Mucosa of rectum (tissue), 2 donors: Measurements from ENCODE around the gene GAPDH.

Experiments
- H3K27ac ChIP-seq, 2 donors: one replicate each; pipeline ENCODE4 v1.7.0; 2013; ENCODE audit warnings: inconsistent platforms in 2 of 2, low read depth in 2 of 2, low read length in 2 of 2
- H3K27me3 ChIP-seq, 2 donors: one replicate each; pipeline ENCODE4 v1.7.0; 2013; ENCODE audit warnings: low read length in 2 of 2; ENCODE audit not compliant: control insufficient read depth in 2 of 2, insufficient read depth in 2 of 2
- H3K36me3 ChIP-seq, 2 donors: one replicate each; pipeline ENCODE4 v1.7.0; 2013; ENCODE audit warnings: low read length in 2 of 2; ENCODE audit not compliant: control insufficient read depth in 2 of 2, insufficient read depth in 2 of 2
- H3K4me1 ChIP-seq, 2 donors: one replicate each; pipeline ENCODE4 v1.7.0; 2013; ENCODE audit warnings: low read length in 2 of 2, mild to moderate bottlenecking in 1 of 2; ENCODE audit not compliant: control insufficient read depth in 2 of 2, insufficient read depth in 2 of 2
- H3K4me3 ChIP-seq, 2 donors: one replicate each; pipeline ENCODE4 v1.7.0; 2013; ENCODE audit warnings: low read length in 2 of 2
- H3K9ac ChIP-seq, 2 donors: one replicate each; pipeline ENCODE4 v1.7.0; 2013; ENCODE audit warnings: low read length in 2 of 2, low read depth in 1 of 2, mild to moderate bottlenecking in 1 of 2
- H3K9me3 ChIP-seq, 2 donors: one replicate each; pipeline ENCODE4 v1.7.0; 2013; ENCODE audit warnings: low read length in 2 of 2; ENCODE audit not compliant: control insufficient read depth in 2 of 2
- donor health status: healthy.
- donor health status: Normal muscosa, but diverticular disease.

The GAPDH gene

DNA sequence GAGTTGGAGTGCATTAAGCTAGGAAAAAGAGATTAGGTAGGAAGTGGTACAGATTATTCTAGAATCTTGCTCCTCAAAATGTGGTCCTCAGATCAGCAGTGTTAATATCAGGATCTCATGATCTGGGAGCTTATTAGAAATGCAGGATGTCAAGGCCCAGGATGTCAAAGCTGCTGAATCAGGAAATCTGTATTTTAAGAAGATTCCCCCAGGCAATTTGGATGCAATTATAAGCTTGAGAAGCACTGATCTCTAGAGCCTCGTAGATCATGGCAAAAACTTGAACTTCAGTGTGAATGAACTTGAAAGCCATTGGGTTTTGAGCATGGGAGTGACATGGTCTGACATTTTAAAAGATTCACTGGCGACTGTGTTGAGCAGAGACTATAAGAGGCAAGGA is 33.9 kb upstream of the GAPDH start:
- Histone ChIP-seq H3K27ac (no peak overlapping the region), H3K4me3 (no peak overlapping the region), H3K36me3 (peaks cover 17 to 31% of the 10 kb centered on the region in 2 donors), H3K9ac (no peak overlapping the region), H3K9me3 (no peaks in the 10 kb centered on the region), H3K27me3 (no peaks in the 10 kb centered on the region), H3K4me1 (peaks cover 1 to 2% of the 10 kb centered on the region in 2 donors)

DNA sequence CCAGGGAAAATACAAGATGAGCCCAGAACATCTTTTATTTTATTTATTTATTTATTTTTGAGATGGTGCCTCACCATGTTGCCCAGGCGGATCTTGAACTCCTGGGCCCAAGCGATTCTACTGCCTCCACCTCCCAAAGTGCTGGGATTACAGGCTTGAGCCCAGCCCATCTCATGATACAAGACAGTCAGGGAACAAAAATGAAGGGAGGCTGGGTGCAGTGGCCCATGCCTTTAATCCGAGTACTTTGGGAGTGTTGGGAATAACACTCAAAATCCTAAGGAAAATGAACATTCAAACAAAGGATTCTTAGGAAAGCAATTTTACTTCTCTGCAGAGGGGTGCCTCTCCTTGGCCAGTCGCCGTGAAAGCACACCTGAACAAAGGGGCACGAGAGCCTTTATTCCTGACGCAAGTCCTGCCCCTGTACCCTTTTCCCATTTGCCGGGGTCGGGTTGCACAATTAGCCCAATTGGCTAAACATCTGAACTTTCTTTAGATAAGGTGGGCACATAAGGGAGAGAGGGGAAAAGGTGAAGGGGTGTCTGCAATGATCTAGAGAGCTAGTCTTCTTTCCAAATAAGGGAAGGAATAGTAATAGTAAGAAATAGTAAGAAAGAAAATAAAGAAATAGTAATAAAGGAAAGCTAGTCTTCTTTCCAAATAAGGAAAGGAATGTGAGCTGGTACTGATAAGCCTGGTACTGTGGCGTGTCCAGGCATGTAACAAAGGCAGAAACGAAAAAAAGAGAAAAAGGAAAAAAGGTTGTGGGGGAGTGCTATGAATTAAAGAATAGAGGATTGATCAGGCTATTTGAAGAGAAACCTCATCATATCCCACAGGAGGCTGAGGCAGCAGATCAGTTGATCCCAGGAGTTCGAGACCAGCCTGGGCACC is 27.0 kb upstream of the GAPDH start:
- H3K36me3 ChIP-seq: peaks cover 18 to 30% of the 10 kb centered on the region in 2 donors
- no peaks in the 10 kb centered on the region for H3K9me3 ChIP-seq
- H3K27me3 ChIP-seq: no peaks in the 10 kb centered on the region
- no peak overlapping the region for H3K9ac ChIP-seq
- no peaks in the 10 kb centered on the region for H3K4me1 ChIP-seq
- no peak overlapping the region for H3K27ac ChIP-seq
- no peak overlapping the region for H3K4me3 ChIP-seq

DNA sequence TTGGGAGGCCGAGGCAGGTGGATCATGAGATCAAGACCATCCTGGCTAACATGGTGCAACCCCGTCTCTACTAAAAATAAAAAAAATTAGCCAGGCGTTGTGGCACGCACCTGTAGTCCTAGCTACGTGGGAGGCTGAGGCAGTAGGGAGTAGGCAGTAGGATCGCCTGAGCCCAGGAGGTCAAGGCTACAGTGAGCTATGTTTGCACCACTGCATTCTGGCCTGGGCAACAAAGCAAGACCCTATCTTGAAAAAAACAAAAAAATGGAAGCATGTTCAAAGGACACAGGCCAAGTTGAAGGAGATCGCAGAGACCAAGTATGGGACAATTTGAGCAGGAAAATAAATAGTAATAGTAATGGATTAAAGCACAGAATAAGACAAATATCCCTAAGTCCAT is 26.2 kb upstream of the GAPDH start:
- peaks cover 22 to 38% of the 10 kb centered on the region in 2 donors for H3K36me3 ChIP-seq
- H3K4me3 ChIP-seq: no peak overlapping the region
- H3K27me3 ChIP-seq: no peaks in the 10 kb centered on the region
- no peaks in the 10 kb centered on the region for H3K9me3 ChIP-seq
- no peak overlapping the region for H3K9ac ChIP-seq
- H3K27ac ChIP-seq: no peak overlapping the region
- no peaks in the 10 kb centered on the region for H3K4me1 ChIP-seq

DNA sequence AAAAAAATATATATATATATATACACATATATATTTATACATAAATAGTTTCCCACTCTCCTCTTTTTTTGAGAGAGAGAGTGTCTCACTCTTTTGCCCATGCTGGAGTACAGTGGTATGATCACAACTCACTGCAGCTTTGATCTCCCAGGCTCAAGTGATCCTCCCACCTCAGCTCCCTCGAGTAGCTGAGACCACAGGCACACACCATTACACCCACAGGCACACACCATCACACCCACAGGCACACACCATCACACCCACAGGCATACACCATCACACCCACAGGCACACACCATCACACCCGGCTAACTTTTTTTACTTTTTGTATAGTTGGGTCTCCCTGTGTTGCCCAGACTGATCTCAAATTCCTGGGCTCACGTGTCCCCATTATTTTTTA is 14.1 kb upstream of the GAPDH start:
- Histone ChIP-seq H3K36me3 (peaks cover 57 to 73% of the 10 kb centered on the region in 2 donors), H3K27me3 (no peaks in the 10 kb centered on the region), H3K4me1 (no peaks in the 10 kb centered on the region)

DNA sequence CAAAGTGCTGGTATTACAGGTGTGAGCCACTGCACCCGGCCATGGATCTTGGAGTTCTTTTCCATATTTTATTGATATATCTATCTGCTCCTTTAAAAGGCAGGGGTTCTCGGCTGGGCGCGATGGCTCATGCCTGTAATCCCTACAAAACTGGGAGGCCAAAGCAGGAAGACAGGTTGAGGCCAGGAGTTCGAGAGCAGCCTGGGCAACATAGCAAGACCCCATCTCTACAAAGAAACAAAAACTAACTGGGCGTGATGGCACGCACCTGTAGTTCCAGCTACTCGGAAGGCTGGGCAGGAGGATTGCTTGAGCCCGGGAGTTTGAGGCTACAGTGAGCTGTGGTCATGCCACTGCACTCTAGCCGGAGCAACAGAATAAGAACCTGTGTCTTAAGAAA is 12.1 kb upstream of the GAPDH start:
- Histone ChIP-seq H3K9me3 (no peaks in the 10 kb centered on the region), H3K36me3 (peaks cover 63 to 79% of the 10 kb centered on the region in 2 donors), H3K4me1 (no peaks in the 10 kb centered on the region), H3K9ac (no peak overlapping the region), H3K4me3 (no peak overlapping the region), H3K27ac (no peak overlapping the region), H3K27me3 (no peaks in the 10 kb centered on the region)

More for the DNA sequence above, 14.1 kb upstream of the GAPDH start:
- H3K9ac ChIP-seq: no peak overlapping the region
- H3K4me3 ChIP-seq: no peak overlapping the region
- H3K27ac ChIP-seq: no peak overlapping the region
- no peaks in the 10 kb centered on the region for H3K9me3 ChIP-seq

DNA sequence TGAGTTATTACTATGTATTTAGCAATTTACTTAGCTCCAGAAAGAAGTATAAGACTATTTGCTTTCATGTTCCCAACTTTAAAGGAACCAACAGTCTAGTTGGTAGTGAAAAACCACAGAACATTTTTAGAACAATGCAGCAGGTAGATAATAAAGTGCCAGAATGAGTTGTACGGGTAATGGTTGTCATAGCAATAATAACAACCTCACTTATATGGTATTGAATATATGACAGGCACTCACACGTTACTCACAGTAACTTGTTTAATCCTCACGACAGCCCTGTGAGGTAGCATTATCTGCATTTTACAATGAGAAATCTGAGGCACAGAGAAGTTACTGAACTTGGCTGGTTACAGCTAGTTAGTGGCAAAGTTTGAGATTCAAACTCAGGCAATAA is 10.6 kb upstream of the GAPDH start:
- Histone ChIP-seq H3K27ac (no peak overlapping the region), H3K4me1 (no peaks in the 10 kb centered on the region), H3K9ac (no peak overlapping the region), H3K9me3 (no peaks in the 10 kb centered on the region), H3K36me3 (peaks cover 69 to 85% of the 10 kb centered on the region in 2 donors), H3K27me3 (no peaks in the 10 kb centered on the region), H3K4me3 (no peak overlapping the region)

DNA sequence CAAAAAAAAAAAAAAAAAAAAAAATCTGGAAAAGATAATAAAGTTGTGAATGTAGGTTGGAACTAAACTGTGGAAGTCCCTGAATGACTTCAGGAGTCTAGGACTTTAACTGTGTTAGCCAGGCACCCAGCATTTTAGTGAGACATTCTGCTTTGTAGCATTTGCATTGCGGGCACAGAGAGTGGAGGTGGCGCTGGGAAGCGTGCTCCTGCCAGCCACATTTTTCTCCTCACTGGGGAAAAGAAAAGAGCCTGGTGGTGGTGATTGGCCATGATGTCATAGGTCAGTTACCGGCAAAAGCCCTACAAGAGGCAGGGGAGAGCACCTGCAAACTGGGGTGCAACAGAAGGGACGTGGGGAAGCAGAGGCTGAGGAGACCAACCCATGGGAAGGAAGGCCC is 9.7 kb upstream of the GAPDH start:
- H3K4me1 ChIP-seq: no peaks in the 10 kb centered on the region
- no peak overlapping the region for H3K4me3 ChIP-seq
- H3K27me3 ChIP-seq: no peaks in the 10 kb centered on the region
- H3K27ac ChIP-seq: no peak overlapping the region
- H3K9ac ChIP-seq: no peak overlapping the region
- no peaks in the 10 kb centered on the region for H3K9me3 ChIP-seq
- peaks cover 77 to 87% of the 10 kb centered on the region in 2 donors for H3K36me3 ChIP-seq

DNA sequence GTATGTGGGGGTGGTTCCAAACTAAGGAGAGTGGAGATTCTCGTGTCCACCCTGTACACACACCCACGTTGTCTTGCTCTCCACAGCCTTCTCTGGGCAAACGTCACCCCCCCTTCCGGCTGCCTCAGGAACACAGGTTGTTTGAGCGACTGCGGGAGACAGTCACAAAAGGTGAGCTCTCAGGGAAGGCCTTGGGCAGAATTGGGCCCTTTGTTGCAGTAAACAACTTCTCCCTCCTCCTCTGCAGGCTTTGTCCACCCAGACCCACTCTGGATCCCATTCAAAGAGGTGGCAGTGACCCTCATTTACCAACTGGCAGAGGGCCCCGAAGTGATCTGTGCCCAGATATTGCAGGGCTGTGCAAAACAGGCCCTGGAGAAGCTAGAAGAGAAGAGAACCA is 8.1 kb upstream of the GAPDH start:
- Histone ChIP-seq H3K9me3 (no peaks in the 10 kb centered on the region), H3K9ac (no peak overlapping the region), H3K4me1 (no peaks in the 10 kb centered on the region), H3K27ac (no peak overlapping the region), H3K4me3 (no peak overlapping the region), H3K36me3 (peaks cover 71 to 92% of the 10 kb centered on the region in 2 donors), H3K27me3 (no peaks in the 10 kb centered on the region)

DNA sequence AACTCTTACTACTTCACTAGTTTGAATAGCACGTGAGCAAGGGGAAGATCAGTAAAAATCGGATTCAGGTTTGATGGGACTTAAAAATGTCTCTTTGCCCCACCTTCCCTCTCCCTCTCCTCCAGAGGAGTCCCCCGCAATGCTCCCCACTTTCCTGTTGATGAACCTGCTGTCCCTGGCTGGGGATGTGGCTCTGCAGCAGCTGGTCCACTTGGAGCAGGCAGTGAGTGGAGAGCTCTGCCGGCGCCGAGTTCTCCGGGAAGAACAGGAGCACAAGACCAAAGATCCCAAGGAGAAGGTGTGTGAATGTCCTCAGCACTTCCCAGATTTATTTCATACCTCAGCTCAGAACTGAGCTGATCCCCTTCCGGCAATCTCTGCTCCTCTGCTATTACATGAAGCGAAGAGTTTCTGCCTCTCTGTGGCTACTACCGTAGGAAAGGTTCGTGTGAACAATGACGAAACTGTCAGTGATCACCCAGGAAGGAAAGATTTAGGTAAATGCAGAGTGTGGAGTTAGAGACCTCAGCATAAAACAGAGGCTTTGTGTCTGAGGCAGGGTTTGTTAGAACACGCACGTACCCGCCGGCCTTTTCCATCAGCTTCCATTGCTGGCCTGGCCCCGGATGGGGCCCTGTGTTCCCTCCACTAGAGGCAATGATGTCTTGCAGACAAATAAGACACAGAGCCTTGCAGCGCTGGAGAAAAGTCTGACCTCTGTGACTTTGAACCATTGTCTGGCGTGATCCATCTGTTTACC is 7.4 kb upstream of the GAPDH start:
- Histone ChIP-seq H3K36me3 (peaks cover 68 to 86% of the 10 kb centered on the region in 2 donors), H3K27ac (no peak overlapping the region), H3K4me1 (peaks cover 0 to 2% of the 10 kb centered on the region in 2 donors)

DNA sequence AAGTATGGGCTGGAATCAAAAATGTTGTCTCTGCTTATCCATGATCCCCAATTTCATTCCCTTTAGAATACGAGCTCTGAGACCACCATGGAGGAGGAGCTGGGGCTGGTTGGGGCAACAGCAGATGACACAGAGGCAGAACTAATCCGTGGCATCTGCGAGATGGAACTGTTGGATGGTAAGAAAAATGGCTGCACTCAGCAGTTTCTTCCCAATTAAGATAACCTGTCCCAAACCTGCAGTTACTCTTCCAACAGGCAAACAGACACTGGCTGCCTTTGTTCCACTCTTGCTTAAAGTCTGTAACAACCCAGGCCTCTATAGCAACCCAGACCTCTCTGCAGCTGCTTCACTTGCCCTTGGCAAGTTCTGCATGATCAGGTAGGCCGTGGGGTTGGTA is 6.6 kb upstream of the GAPDH start:
- Histone ChIP-seq H3K9ac (no peak overlapping the region), H3K36me3 (peaks cover 65 to 80% of the 10 kb centered on the region in 2 donors), H3K4me3 (no peak overlapping the region), H3K27me3 (no peaks in the 10 kb centered on the region), H3K4me1 (peaks cover 6 to 9% of the 10 kb centered on the region in 2 donors), H3K9me3 (no peaks in the 10 kb centered on the region), H3K27ac (no peak overlapping the region)

More for the DNA sequence above, 7.4 kb upstream of the GAPDH start:
- Histone ChIP-seq H3K4me3 (no peak overlapping the region), H3K9ac (no peak overlapping the region), H3K27me3 (no peaks in the 10 kb centered on the region), H3K9me3 (no peaks in the 10 kb centered on the region)
